Astrocyte (in vitro differentiated cells and primary cell): ENCODE measurements around the gene NDST4.

Source experiments
- CTCF ChIP-seq: IDR thresholded peaks from 2 replicates; pipeline ENCODE4 v1.5.1; 2011; ENCODE audit warnings: low read depth, mild to moderate bottlenecking, inconsistent platforms, low read length, moderate library complexity; ENCODE audit not compliant: insufficient read depth
- EZH2 ChIP-seq: IDR thresholded peaks from 2 replicates; pipeline ENCODE4 v1.6.1; 2012; ENCODE audit warnings: mild to moderate bottlenecking, low read length, inconsistent platforms; ENCODE audit not compliant: insufficient read depth

- TF ChIP-seq CTCF, result no peak
- no peak for TF ChIP-seq EZH2
These were observed 44.9 kb upstream of the NDST4 start for GRCh38 chr4:115158296-115158695.
